ENCODE results near the gene IGFBP4.

Gene IGFBP4

DNA sequence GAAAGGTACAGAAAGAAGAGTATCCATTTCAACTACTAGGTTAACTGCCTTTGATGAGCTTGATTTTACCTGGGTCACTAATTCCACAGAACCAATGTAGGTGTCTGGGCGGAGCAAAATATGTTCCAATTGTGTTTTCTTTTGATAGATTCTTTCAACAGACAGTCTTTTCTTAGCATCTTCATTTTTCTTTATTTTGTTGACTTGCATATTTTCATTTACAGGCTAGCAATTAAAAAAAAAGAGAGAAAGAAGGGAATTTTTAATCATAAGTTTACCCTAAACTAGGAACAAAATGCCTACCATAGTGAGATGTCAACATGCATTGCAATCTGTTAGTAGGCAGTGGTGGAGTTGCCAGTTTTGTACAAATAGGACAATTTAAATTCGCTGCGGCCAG, 26.6 kb upstream of the IGFBP4 start:
- Histone ChIP-seq H3K27me3 (ENCODE audit: insufficient read depth, poor library complexity, severe bottlenecking) (no peaks in the 10 kb centered on the region), H3K9me3 (ENCODE audit: severe bottlenecking) (no peaks in the 10 kb centered on the region), H3K4me1 (ENCODE audit: insufficient read depth, poor library complexity, severe bottlenecking) (peaks cover 20% of the 10 kb centered on the region), H3K4me3 (ENCODE audit: severe bottlenecking) (peak overlapping the region; percentile 84), H3K36me3 (ENCODE audit: low read depth) (peaks cover 51% of the 10 kb centered on the region), H3K27ac (ENCODE audit: poor library complexity, severe bottlenecking) (peak overlapping the region; percentile 55)
- ATAC-seq (ENCODE audit: low read depth), result no peak
- DNase-seq (ENCODE audit: low spot score), result no peak
- TF ChIP-seq, protein P1, sequence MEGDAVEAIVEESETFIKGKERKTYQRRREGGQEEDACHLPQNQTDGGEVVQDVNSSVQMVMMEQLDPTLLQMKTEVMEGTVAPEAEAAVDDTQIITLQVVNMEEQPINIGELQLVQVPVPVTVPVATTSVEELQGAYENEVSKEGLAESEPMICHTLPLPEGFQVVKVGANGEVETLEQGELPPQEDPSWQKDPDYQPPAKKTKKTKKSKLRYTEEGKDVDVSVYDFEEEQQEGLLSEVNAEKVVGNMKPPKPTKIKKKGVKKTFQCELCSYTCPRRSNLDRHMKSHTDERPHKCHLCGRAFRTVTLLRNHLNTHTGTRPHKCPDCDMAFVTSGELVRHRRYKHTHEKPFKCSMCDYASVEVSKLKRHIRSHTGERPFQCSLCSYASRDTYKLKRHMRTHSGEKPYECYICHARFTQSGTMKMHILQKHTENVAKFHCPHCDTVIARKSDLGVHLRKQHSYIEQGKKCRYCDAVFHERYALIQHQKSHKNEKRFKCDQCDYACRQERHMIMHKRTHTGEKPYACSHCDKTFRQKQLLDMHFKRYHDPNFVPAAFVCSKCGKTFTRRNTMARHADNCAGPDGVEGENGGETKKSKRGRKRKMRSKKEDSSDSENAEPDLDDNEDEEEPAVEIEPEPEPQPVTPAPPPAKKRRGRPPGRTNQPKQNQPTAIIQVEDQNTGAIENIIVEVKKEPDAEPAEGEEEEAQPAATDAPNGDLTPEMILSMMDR (IDR thresholded peaks at IDR 0.05; ENCODE audit: poor library complexity, severe bottlenecking), result no peak

DNA sequence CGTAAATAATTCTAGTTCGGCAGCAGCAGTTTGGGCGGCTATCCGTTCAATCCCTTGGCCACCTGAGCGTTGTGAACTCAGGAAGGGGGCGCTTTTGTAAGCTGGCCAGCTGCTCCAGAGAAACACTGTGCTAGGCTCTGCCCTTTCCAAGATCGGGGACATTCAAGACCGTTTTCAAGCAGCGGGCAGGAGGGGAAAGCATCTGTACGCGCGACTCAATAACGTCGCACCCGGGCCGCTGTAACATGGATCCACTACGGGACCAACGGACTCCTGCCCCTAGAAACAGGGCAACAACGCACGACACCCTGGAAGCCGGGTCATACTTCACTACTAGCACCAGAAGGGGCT, 26.0 kb upstream of the IGFBP4 start:
- ATAC-seq (ENCODE audit: low read depth) (peak; percentile 21), DNase-seq (ENCODE audit: low spot score) (no peak)
- H3K27me3 ChIP-seq (ENCODE audit: insufficient read depth, poor library complexity, severe bottlenecking), result no peaks in the 10 kb centered on the region
- peaks cover 46% of the 10 kb centered on the region for H3K36me3 ChIP-seq (ENCODE audit: low read depth)
- TF ChIP-seq, protein P1 (IDR thresholded peaks at IDR 0.05; ENCODE audit: poor library complexity, severe bottlenecking), result no peak
- peaks cover 20% of the 10 kb centered on the region for H3K4me1 ChIP-seq (ENCODE audit: insufficient read depth, poor library complexity, severe bottlenecking)
- peak overlapping the region; percentile 84 for H3K4me3 ChIP-seq (ENCODE audit: severe bottlenecking)
- H3K9me3 ChIP-seq (ENCODE audit: severe bottlenecking), result no peaks in the 10 kb centered on the region
- peak overlapping the region; percentile 55 for H3K27ac ChIP-seq (ENCODE audit: poor library complexity, severe bottlenecking)

DNA sequence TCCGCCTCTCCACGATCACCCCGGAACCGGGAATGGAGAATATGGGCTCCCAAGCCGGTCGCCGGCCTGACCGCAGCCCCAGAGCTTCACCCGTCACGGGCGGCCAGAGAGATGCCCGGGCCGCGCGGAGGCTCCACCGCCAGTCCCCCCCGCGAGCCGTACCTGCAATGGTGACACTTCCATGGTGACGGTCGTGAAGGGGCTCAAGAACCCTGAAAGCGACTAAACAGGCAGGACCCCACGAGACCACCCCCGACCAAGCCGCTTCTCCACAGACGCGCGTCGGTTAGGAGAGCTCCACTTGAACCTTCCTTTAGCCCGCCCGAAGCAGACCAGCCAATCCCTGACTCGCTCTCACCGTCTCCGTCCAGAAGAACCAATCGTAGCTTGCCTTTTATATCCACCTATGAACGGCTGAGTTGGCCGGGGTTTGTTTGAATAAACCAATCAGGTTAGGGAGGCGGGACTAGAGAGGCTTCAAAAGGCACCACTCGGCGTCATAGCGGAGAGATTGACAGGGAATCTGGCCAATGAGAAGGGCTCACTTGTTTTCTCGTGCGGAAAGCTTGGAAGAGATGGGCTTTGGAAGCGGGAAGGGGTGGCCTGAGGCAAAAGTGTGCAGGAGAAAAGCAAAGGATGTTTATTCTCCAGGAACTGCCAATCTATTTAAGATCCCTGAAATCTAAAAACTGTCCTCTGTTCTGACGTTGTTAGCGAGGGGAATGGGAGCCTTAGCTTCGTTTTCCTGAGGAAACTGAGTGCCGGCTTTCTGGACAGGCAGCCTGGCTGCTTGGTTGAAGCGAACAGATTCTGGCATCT, 25.4 kb upstream of the IGFBP4 start, which contains the start of gene TOP2A:
TSS of gene TOP2A (minus strand) at position 288 of the 819 bp plus-strand sequence. CDS start at position 183, 105 bp downstream.
- ATAC-seq (ENCODE audit: low read depth), result peak; percentile 95
- peaks cover 40% of the 10 kb centered on the region for H3K36me3 ChIP-seq (ENCODE audit: low read depth)

DNA sequence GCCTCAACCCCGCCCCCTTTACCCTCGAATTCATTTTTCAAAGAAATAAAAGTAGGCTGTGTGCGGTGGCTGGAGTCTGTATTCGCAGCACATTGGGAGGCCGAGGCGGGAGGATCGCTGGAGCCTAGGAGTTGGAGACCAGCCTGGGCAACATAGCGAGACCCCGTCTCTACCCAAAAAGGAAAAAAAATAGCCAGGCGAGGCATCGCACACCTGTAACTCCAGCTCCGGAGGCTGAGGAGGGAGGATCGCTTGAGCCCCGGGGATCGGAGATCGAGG, 24.9 kb upstream of the IGFBP4 start:
- no peaks in the 10 kb centered on the region for H3K27me3 ChIP-seq (ENCODE audit: insufficient read depth, poor library complexity, severe bottlenecking)
- H3K9me3 ChIP-seq (ENCODE audit: severe bottlenecking), result no peaks in the 10 kb centered on the region
- ATAC-seq (ENCODE audit: low read depth) (no peak), DNase-seq (ENCODE audit: low spot score) (no peak)
- peak overlapping the region; percentile 84 for H3K4me3 ChIP-seq (ENCODE audit: severe bottlenecking)
- TF ChIP-seq, protein P1 (IDR thresholded peaks at IDR 0.05; ENCODE audit: poor library complexity, severe bottlenecking), result no peak
- peak overlapping the region; percentile 55 for H3K27ac ChIP-seq (ENCODE audit: poor library complexity, severe bottlenecking)
- peaks cover 34% of the 10 kb centered on the region for H3K36me3 ChIP-seq (ENCODE audit: low read depth)
- peaks cover 20% of the 10 kb centered on the region for H3K4me1 ChIP-seq (ENCODE audit: insufficient read depth, poor library complexity, severe bottlenecking)

More for the DNA sequence above, 25.4 kb upstream of the IGFBP4 start, which contains the start of gene TOP2A:
- no peaks in the 10 kb centered on the region for H3K27me3 ChIP-seq (ENCODE audit: insufficient read depth, poor library complexity, severe bottlenecking)
- H3K4me1 ChIP-seq (ENCODE audit: insufficient read depth, poor library complexity, severe bottlenecking), result peaks cover 20% of the 10 kb centered on the region
- H3K4me3 ChIP-seq (ENCODE audit: severe bottlenecking), result peak within 1 kb of the TSS; percentile 84
- no peaks in the 10 kb centered on the region for H3K9me3 ChIP-seq (ENCODE audit: severe bottlenecking)
- H3K27ac ChIP-seq (ENCODE audit: poor library complexity, severe bottlenecking), result peak within 1 kb of the TSS; percentile 55
- peak; percentile 96 for DNase-seq (ENCODE audit: low spot score)
- TF ChIP-seq, protein P1 (IDR thresholded peaks at IDR 0.05; ENCODE audit: poor library complexity, severe bottlenecking), result no peak
